ENCODE results near the gene SLMAP.

The SLMAP gene

GRCh38 chr3:57726397-57726796 lies 29.7 kb upstream of the SLMAP start:
- TF ChIP-seq, protein P1, sequence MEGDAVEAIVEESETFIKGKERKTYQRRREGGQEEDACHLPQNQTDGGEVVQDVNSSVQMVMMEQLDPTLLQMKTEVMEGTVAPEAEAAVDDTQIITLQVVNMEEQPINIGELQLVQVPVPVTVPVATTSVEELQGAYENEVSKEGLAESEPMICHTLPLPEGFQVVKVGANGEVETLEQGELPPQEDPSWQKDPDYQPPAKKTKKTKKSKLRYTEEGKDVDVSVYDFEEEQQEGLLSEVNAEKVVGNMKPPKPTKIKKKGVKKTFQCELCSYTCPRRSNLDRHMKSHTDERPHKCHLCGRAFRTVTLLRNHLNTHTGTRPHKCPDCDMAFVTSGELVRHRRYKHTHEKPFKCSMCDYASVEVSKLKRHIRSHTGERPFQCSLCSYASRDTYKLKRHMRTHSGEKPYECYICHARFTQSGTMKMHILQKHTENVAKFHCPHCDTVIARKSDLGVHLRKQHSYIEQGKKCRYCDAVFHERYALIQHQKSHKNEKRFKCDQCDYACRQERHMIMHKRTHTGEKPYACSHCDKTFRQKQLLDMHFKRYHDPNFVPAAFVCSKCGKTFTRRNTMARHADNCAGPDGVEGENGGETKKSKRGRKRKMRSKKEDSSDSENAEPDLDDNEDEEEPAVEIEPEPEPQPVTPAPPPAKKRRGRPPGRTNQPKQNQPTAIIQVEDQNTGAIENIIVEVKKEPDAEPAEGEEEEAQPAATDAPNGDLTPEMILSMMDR (IDR thresholded peaks at IDR 0.05): no peak

GRCh38 chr3:57727106-57727505 lies 29.0 kb upstream of the SLMAP start:
- TF ChIP-seq, protein P1 (IDR thresholded peaks at IDR 0.05): no peak

DNA sequence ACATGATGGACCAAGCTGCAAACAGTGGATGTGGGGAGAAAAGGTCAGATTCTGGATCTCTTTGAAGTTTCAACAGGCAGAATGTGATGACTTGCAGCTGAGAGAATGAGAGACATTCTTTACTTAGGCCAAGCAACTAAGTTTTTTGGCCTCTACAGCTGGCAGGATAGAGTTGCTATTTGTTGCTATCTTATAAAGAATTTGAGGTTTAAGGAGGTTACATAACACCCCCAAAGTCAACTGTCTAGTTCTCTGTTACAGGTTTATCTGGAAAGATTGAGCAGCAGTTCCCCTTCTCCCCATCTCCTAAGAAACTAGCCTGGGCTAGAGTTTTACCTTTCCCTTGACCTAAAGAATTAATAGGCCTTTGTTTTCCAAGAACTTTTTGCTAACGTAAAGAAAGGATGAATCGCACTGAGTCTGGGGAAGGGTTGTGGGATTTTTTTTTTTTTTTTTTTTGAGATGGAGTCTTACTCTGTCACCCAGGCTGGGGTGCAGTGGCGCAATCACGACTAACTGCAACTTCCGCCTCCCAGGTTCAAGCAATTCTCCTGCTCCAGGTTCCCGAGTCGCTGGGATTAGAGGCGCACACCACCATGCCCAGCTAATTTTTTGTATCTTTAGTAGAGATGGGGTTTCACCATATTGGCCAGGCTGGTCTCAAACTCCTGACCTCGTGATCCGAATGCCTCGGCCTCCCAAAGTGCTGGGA lies 26.6 kb upstream of the SLMAP start:
- TF ChIP-seq, protein P1 (IDR thresholded peaks at IDR 0.05): no peak

DNA sequence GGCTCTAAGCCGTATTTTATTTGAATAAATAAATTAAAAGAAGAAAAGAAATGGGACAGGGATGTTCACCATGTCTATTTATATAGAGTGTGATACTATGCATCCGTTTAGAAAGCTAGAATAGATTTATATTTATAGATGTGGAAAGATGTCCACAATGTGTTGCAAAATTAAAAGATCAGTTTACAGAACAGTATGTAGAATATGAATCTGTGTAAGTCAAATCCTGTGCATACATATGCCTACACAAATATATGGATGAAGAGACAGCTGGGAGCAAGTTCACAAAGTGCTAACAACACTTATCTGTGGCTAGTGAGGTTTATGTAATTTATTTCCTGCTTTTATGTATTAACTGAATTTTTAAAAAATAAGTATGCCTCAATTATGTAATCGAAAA lies 25.4 kb upstream of the SLMAP start:
- TF ChIP-seq, protein P1 (IDR thresholded peaks at IDR 0.05): no peak

DNA sequence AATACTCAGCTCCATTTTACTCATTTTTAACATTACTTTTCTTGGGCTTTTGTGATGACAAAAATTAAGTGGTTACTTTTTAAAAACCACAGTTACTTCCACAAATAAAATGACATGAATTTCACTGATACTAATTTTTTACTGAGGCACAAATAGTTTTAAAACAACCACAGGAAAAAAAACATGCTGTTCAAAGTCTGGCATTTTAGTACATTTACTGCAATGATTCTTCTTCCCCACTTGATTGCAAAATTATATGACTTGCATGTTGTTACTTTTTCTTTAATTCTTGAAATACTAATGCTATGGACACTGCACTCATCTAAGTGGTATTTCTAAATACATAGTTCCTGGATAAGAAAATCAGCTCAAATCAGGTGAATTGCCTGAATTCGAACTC lies 24.8 kb upstream of the SLMAP start:
- TF ChIP-seq, protein P1 (IDR thresholded peaks at IDR 0.05): no peak

DNA sequence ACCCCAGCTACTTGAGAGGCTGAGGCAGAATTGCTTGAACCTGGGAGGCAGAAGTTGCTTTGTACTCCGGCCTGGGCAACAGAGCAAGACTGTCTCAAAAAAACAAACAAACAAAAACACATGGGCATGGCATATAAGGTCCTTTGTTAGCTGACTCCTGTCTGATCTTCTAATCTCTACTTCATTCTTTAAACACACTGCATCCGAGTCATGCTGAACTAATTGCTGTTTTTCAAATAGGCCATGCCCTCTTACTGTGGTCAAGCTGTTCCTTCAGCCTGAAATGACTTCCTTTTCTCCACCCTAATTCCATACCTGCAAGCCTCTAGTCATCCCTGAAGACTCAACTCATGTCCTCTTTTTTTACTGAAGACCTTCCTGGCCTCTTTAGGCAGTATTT lies 22.3 kb upstream of the SLMAP start:
- TF ChIP-seq, protein P1 (IDR thresholded peaks at IDR 0.05): no peak

DNA sequence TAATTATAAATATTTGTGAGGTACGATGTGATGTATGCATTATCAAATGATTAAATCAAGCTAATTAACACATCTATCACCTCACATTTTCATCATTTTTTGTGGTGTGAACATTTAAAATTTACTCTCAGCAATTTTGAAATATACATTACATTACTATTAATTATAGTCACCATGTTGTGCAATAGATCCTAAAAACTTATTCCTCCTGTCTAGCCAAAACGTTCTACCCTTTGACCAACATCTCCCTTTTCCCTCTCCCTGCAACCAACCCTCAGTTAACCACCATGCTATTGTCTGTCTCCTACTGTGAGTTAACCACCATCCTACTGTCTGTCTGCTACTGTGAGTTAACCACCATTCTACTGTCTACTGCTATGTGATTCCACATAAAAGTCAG lies 20.7 kb upstream of the SLMAP start:
- TF ChIP-seq, protein P1 (IDR thresholded peaks at IDR 0.05): no peak

DNA sequence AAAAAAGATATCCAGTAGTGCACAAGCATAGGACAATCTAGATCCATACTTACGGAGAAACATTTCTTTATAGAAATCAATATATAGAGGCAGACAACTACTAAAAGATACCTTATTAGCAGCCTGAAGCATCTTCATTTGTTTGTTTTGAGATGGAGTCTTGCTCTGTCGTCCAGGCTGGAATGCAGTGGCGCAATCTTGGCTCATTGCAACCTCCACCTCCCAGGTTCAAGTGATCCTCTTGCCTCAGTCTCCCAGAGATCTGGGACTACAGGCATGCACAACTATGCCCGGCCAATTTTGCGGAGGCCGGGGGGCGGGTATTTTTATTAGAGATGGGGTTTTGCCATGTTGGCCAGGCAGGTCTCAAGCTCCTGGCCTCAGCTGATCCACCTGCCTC lies 18.3 kb upstream of the SLMAP start:
- TF ChIP-seq, protein P1 (IDR thresholded peaks at IDR 0.05): no peak

Data from LNCAP (cell line).